NCI-H526 (cell line): Measurements from ENCODE around the gene UNC13D.
"Not testable (repeated sequence)": the region's sequence is repeated elsewhere in the genome, so short reads cannot be mapped to it uniquely, and the experiment has no call there.

ENCODE experiments used
- DNase-seq, 2 experiments: peaks; one replicate each; lab custom pipeline; 2025; lab: John Stamatoyannopoulos, UW

UNC13D gene

GRCh38 chr17:75843577-75844529 is at the start of gene UNC13D:
UNC13D (minus strand) TSS chr17:75844404; CDS start chr17:75844337, 67 bp downstream.
- DNase-seq = no peak

- DNase-seq = no peak
These were observed 49.3 kb upstream of the UNC13D start for GRCh38 chr17:75893305-75894048.

GRCh38 chr17:75892556-75893224 is 48.5 kb upstream of the UNC13D start:
- DNase-seq = no peak

- DNase-seq = no peak
These were observed 47.7 kb upstream of the UNC13D start for GRCh38 chr17:75891605-75892555.

GRCh38 chr17:75891022-75891604 is 46.9 kb upstream of the UNC13D start:
- DNase-seq = no peak

- DNase-seq = no peak
These were observed 45.2 kb upstream of the UNC13D start for GRCh38 chr17:75889454-75889853.

- no peak for DNase-seq
These were observed 44.3 kb upstream of the UNC13D start for GRCh38 chr17:75888484-75888883.

GRCh38 chr17:75885860-75886259 is 41.7 kb upstream of the UNC13D start:
- not testable (repeated sequence) for DNase-seq

- DNase-seq = no peak
These were observed 41.2 kb upstream of the UNC13D start for GRCh38 chr17:75885431-75885830.

- DNase-seq = no peak
These were observed 37.7 kb upstream of the UNC13D start for GRCh38 chr17:75881678-75882454.

- DNase-seq = no peak
These were observed 36.1 kb upstream of the UNC13D start for GRCh38 chr17:75880266-75880665.

- DNase-seq = no peak
These were observed 34.2 kb upstream of the UNC13D start, which contains the start of gene TRIM47 for GRCh38 chr17:75878174-75878998. TRIM47 (minus strand) TSS chr17:75878581; CDS start chr17:75878548, 33 bp downstream.

- peak in 1 of 2 experiments; percentile 89 for DNase-seq
These were observed 33.6 kb upstream of the UNC13D start for GRCh38 chr17:75877752-75878173.

GRCh38 chr17:75876938-75877751 is 32.9 kb upstream of the UNC13D start:
- DNase-seq = no peak

- DNase-seq = no peak
These were observed 32.2 kb upstream of the UNC13D start for GRCh38 chr17:75876190-75876937.

GRCh38 chr17:75875940-75876189 is 31.7 kb upstream of the UNC13D start:
- no peak for DNase-seq

GRCh38 chr17:75875182-75875939 is 31.2 kb upstream of the UNC13D start:
- no peak for DNase-seq
